ENCODE data around the gene PNPLA3.

The PNPLA3 gene

DNA sequence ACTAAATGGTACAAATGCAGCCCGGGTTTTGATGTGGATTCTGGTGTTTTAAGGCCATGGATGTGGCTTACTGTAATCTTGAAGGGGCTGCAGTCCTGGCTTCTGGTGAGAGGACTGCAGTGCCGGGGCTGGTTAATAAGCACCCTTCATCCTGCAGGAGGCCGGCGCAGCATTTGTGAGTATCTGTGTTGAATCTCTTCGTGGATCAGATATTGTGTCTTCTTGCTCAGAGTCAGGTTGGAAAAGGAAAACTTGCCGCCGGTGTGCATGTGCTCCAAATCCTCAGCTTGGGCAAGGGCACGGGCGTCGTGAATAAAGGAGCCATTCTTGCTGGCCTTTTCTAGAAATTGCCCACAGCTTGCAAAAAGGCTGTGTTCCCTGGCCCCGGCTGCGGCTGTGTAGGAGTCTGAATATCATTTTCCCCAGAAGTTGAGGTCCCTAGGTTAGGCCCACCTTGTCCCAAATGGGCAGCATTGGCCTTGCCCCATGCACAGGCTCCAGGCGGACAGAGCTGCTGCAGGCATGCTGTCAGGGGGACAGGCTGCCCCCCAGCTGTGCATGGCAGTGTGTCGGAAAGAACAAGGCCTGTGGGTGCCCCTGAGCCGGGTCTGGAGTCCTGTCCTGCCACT lies 71.6 kb downstream of the PNPLA3 start:
- DNase-seq, result no peak

DNA sequence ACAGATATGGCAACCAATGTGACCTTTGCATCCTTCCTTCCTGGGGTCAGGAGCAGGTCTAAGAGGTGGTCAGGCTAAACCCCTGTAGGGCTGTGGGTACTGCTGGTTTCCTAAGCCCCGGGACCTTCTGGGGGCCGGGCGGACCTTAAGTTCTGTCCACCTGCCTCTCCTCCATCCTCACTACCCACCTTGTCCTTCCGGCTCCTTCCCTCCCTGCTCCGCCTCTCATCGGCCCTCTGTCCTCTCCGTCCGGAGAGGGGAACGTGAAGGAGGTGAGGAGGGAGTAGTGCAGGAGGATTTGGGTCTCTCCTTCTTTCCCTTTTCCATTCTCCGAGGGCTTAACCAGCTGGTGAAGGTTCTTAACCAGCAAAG lies 72.2 kb downstream of the PNPLA3 start:
- DNase-seq, result no peak

DNA sequence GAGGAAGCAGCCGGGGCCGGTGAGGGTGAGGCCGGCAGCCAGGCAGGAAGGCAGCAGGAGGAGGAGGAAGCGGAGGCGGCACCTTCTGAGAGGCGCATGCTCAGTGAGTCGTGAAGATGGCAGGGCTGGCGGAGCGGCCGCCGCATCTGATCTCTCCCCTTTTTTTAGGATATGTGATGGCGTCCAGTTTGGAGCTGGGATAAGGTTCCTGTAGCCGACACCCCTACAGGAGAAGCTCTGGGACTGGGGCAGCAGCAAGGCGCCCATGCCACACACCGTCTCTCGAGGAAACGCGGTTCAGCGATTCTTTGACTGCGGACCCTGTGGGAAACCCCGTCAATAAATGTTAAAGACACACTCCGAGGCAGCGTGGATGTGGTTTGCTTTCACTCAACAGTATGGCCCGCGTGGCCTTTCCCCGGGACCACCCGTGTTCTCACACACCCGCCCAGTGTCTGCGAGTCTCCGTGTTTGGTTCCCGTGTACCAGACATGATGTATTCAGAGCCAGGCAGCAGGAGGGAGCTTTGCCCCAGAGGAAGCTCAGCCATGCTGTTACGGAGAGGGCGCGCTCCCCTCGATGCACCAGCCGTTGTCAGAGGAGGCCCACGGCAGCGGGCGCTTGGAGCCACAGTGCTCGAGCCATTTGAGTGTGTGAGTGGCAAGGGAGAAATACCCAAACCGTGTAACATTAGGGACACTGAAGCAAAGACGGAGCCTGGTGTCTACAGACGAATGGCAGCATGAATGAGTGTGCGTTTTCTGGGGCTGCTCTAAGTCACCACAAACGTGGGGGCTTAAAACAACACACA lies 72.8 kb downstream of the PNPLA3 start:
- DNase-seq, result peak; percentile 69

DNA sequence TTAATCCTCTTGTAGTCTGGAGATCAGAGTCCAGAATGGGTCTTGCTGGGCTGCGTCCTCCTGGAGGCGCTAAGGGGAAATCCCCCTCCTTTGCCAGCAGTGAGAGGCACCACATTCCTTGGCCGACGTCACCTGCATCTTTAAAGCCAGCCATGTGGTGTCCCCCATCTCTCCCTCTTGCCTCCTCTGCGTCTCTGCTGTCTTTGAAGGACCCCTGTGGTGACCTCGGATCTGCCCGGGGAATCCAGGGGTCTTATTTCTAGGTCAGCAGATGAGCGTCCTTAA lies 73.3 kb downstream of the PNPLA3 start:
- no peak for DNase-seq
